HepG2 (cell line): ENCODE results near the gene SLX9. TPM values are rescaled to one million over a fixed set of nuclear protein-coding genes. Genes with fewer than 3 reads are reported as not detected.

Experiments used
- E2F5 ChIP-seq: sonication (generic); formaldehyde crosslinking; conservative IDR thresholded peaks from 2 replicates; pipeline ENCODE4 v1.4.0; 2020; ENCODE audit warnings: missing genetic modification reagents
- FOXA1 ChIP-seq, 2 experiments: fragments of 450-650 bp in 1 of 2; sonication (generic) in 1 of 2; formaldehyde crosslinking in 1 of 2; IDR thresholded peaks; 2 replicates each; pipeline versions ENCODE4 v1.4.0 to v1.6.1; 2016 to 2020; ENCODE audit warnings: missing genetic modification reagents in 1 of 2
- GPBP1L1 ChIP-seq: sonication (generic); formaldehyde crosslinking; IDR thresholded peaks from 2 replicates; pipeline ENCODE4 v1.5.0; 2020; ENCODE audit warnings: mild to moderate bottlenecking, missing genetic modification reagents
- HMGXB3 ChIP-seq: sonication (generic); formaldehyde crosslinking; IDR thresholded peaks from 2 replicates; pipeline ENCODE4 v1.4.0; 2020; ENCODE audit warnings: missing genetic modification reagents, borderline replicate concordance
- HNRNPL ChIP-seq: fragments of 200-400 bp; formaldehyde crosslinking; IDR thresholded peaks from 2 replicates; pipeline ENCODE4 v1.6.1; 2017; ENCODE audit warnings: mild to moderate bottlenecking, low read depth, low read length
- IKZF4 ChIP-seq: sonication (generic); formaldehyde crosslinking; IDR thresholded peaks from 2 replicates; pipeline ENCODE4 v1.5.1; 2020; ENCODE audit warnings: borderline replicate concordance, mild to moderate bottlenecking, low read depth, missing genetic modification reagents; ENCODE audit errors: not compliant biosample characterization
- ISX ChIP-seq: sonication (generic); formaldehyde crosslinking; conservative IDR thresholded peaks from 2 replicates; pipeline ENCODE4 v1.5.0; 2020; ENCODE audit warnings: missing genetic modification reagents
- KDM4B ChIP-seq: sonication (generic); formaldehyde crosslinking; IDR thresholded peaks from 2 replicates; pipeline ENCODE4 v1.4.0; 2020; ENCODE audit warnings: missing genetic modification reagents
- KDM5A ChIP-seq: fragments of 200-600 bp; sonication (generic); IDR thresholded peaks from 2 replicates; pipeline ENCODE4 v1.7.0; 2018; ENCODE audit warnings: antibody characterized with exemption, mild to moderate bottlenecking, low read length, borderline replicate concordance
- MAF1 ChIP-seq: sonication (generic); formaldehyde crosslinking; IDR thresholded peaks from 2 replicates; pipeline ENCODE4 v1.5.0; 2020; ENCODE audit warnings: missing genetic modification reagents, borderline replicate concordance
- MEIS1 ChIP-seq: sonication (generic); formaldehyde crosslinking; IDR thresholded peaks from 2 replicates; pipeline ENCODE4 v1.9.0; 2021; ENCODE audit warnings: mild to moderate bottlenecking, missing genetic modification reagents, moderate library complexity, borderline replicate concordance
- PCBP2 ChIP-seq: fragments of 200-400 bp; formaldehyde crosslinking; optimal IDR thresholded peaks from 2 replicates; pipeline ENCODE3; 2018; ENCODE audit warnings: low read length, low read depth; ENCODE audit not compliant: poor library complexity, severe bottlenecking
- SAFB2 ChIP-seq: sonication (generic); formaldehyde crosslinking; IDR thresholded peaks from 2 replicates; pipeline ENCODE4 v1.5.1; 2020; ENCODE audit warnings: missing genetic modification reagents, low read depth, mild to moderate bottlenecking, borderline replicate concordance
- SYNCRIP ChIP-seq: fragments of 200-400 bp; formaldehyde crosslinking; IDR thresholded peaks from 2 replicates; pipeline ENCODE4 v1.6.1; 2018; ENCODE audit warnings: mild to moderate bottlenecking, low read depth, low read length; ENCODE audit not compliant: insufficient read depth
- TRIM24 ChIP-seq: sonication (generic); formaldehyde crosslinking; IDR thresholded peaks from 2 replicates; pipeline ENCODE4 v1.8.0; 2022; ENCODE audit warnings: mild to moderate bottlenecking, missing genetic modification reagents
- ZBTB38 ChIP-seq: sonication (generic); formaldehyde crosslinking; IDR thresholded peaks from 2 replicates; pipeline ENCODE4 v1.5.1; 2020; ENCODE audit warnings: mild to moderate bottlenecking, missing genetic modification reagents
- ZNF232 ChIP-seq: sonication (generic); formaldehyde crosslinking; IDR thresholded peaks from 2 replicates; pipeline ENCODE4 v1.4.0; 2020; ENCODE audit warnings: missing genetic modification reagents, borderline replicate concordance
- ZNF256 ChIP-seq: sonication (generic); formaldehyde crosslinking; conservative IDR thresholded peaks from 2 replicates; pipeline ENCODE4 v1.4.0; 2020; ENCODE audit warnings: missing genetic modification reagents
- ZNF335 ChIP-seq: sonication (generic); formaldehyde crosslinking; IDR thresholded peaks from 2 replicates; pipeline ENCODE4 v1.4.0; 2020; ENCODE audit warnings: missing genetic modification reagents
- ZNF354B ChIP-seq: sonication (generic); formaldehyde crosslinking; IDR thresholded peaks from 2 replicates; pipeline ENCODE4 v1.8.0; 2022; ENCODE audit warnings: mild to moderate bottlenecking, missing genetic modification reagents
- ZNF788 ChIP-seq: sonication (generic); formaldehyde crosslinking; IDR thresholded peaks from 2 replicates; pipeline ENCODE4 v1.5.0; 2020; ENCODE audit warnings: mild to moderate bottlenecking, missing genetic modification reagents, borderline replicate concordance
- ZNF839 ChIP-seq: sonication (generic); formaldehyde crosslinking; IDR thresholded peaks from 2 replicates; pipeline ENCODE4 v1.4.0; 2020; ENCODE audit warnings: missing genetic modification reagents, mild to moderate bottlenecking, borderline replicate concordance
- ZNF850 ChIP-seq: sonication (generic); formaldehyde crosslinking; conservative IDR thresholded peaks from 2 replicates; pipeline ENCODE4 v1.9.0; 2021; ENCODE audit warnings: mild to moderate bottlenecking, missing genetic modification reagents
- polyA plus RNA-seq, 8 experiments: library from polyadenylated mRNA; depleted of rRNA in 3 of 8; stranded (reverse) in 7 of 8; unstranded in 1 of 8; fragments of >200 nt; fragmentation: Illumina TruSeq in 4 of 8; extraction: Trizol in 4 of 8; gene quantifications; 2 replicates each; pipeline versions ENCODE4 v1.2.1 to v1.2.3, GENCODE V29; 2011 to 2016; ENCODE audit warnings: low read depth in 4 of 8, missing spikeins in 1 of 8, mixed read lengths in 1 of 8; ENCODE audit not compliant: insufficient read depth in 1 of 8
- total RNA-seq, 5 experiments: library from RNA; depleted of rRNA; stranded (reverse); fragments of >200 nt; fragmentation: Illumina TruSeq; extraction: Trizol; gene quantifications; 2 replicates each; pipeline ENCODE4 v1.2.3, GENCODE V29; 2016; ENCODE audit warnings: low read depth in 1 of 5

Gene SLX9
- total and polyA plus RNA-seq, 2 of the 13 experiments (the other 11 are each of a cell fraction or from before 2014, with no cell fraction given) = 21.0 to 47.1 TPM

GRCh38 chr21:44984428-44984791 lies 44.6 kb downstream of the SLX9 start (continued):
- TF ChIP-seq HMGXB3 (CRISPR knock-in tag) (no peak), ZNF354B (CRISPR knock-in tag) (no peak), ISX (CRISPR knock-in tag) (no peak), KDM4B (CRISPR knock-in tag) (no peak), KDM5A (no peak), MAF1 (no peak), TRIM24 (no peak), ZNF335 (CRISPR knock-in tag) (no peak), HNRNPL (peak; percentile 90), SAFB2 (CRISPR knock-in tag) (0 out of 2 replicates have a peak, but pooled peaks have one; percentile 4), GPBP1L1 (CRISPR knock-in tag) (no peak), FOXA1 (IDR thresholded peaks at IDR 0.05) (no peak), FOXA1 (CRISPR knock-in tag; IDR thresholded peaks at IDR 0.05) (no peak), E2F5 (CRISPR knock-in tag) (no peak), SYNCRIP (no peak), ZNF850 (CRISPR knock-in tag) (no peak), ZNF839 (CRISPR knock-in tag) (no peak), ZNF788 (no peak), ZNF256 (CRISPR knock-in tag) (no peak), ZNF232 (no peak; the same call in 1 of the 2 replicates), PCBP2 (no peak), ZBTB38 (CRISPR knock-in tag) (no peak), MEIS1 (peak; percentile 15; the same call in 1 of the 2 replicates), IKZF4 (CRISPR knock-in tag) (no peak)
